Endodermal cell (in vitro differentiated cells): ENCODE results near the gene GPR171. TPM values are rescaled to one million over a fixed set of nuclear protein-coding genes. Genes with fewer than 3 reads are reported as not detected.

ENCODE experiments used
- DNase-seq: peaks from one replicate; pipeline ENCODE4 v3.0.0-alpha.2; 2017
- H3K27ac ChIP-seq: 2 replicates; pipeline ENCODE4 v1.5.1; 2013; ENCODE audit warnings: mild to moderate bottlenecking, low read depth, low read length, moderate library complexity
- H3K27me3 ChIP-seq: 2 replicates; pipeline ENCODE4 v1.6.1; 2013; ENCODE audit warnings: mild to moderate bottlenecking, low read length, moderate library complexity; ENCODE audit not compliant: insufficient read depth, control insufficient read depth, poor library complexity, severe bottlenecking
- H3K36me3 ChIP-seq: 2 replicates; pipeline ENCODE4 v1.7.0; 2013; ENCODE audit warnings: mild to moderate bottlenecking, low read length, moderate library complexity; ENCODE audit not compliant: control insufficient read depth, insufficient read depth
- H3K4me1 ChIP-seq: one replicate; pipeline ENCODE4 v1.7.0; 2013; ENCODE audit warnings: low read length; ENCODE audit not compliant: control insufficient read depth, insufficient read depth
- H3K4me3 ChIP-seq: 2 replicates; pipeline ENCODE4 v1.5.1; 2013; ENCODE audit warnings: mild to moderate bottlenecking, low read length, moderate library complexity
- H3K9ac ChIP-seq: 2 replicates; pipeline ENCODE4 v1.6.1; 2013; ENCODE audit warnings: mild to moderate bottlenecking, low read length, moderate library complexity; ENCODE audit not compliant: poor library complexity, severe bottlenecking; ENCODE audit errors: extremely low read depth
- H3K9me3 ChIP-seq: 2 replicates; pipeline ENCODE4 v1.6.1; 2013; ENCODE audit warnings: mild to moderate bottlenecking, low read length, moderate library complexity; ENCODE audit not compliant: control insufficient read depth
- H3K27ac Mint-ChIP-seq: 2 replicates; pipeline ENCODE4 v1.8.0; 2020; ENCODE audit warnings: mixed read lengths
- H3K27me3 Mint-ChIP-seq: 2 replicates; pipeline ENCODE4 v1.8.0; 2021; ENCODE audit warnings: mild to moderate bottlenecking, mixed read lengths; ENCODE audit not compliant: insufficient read depth
- H3K36me3 Mint-ChIP-seq: 2 replicates; pipeline ENCODE4 v1.8.0; 2020; ENCODE audit warnings: low read depth, mixed read lengths
- H3K4me1 Mint-ChIP-seq: 2 replicates; pipeline ENCODE4 v1.8.0; 2020; ENCODE audit warnings: mixed read lengths
- H3K4me3 Mint-ChIP-seq: 2 replicates; pipeline ENCODE4 v1.8.0; 2020; ENCODE audit warnings: mild to moderate bottlenecking, moderate library complexity, mixed read lengths
- H3K9me3 Mint-ChIP-seq: 2 replicates; pipeline ENCODE4 v1.8.0; 2020; ENCODE audit warnings: mild to moderate bottlenecking, mixed read lengths
- WGBS, 2 experiments: methylation state at CpG; one replicate each; pipeline versions ENCODE4 v1.1.5 to v1.1.7; 2013; ENCODE audit warnings: missing lambda C conversion rate in 2 of 2, mixed read lengths in 1 of 2; ENCODE audit not compliant: insufficient coverage in 1 of 2, insufficient read length in 1 of 2; 5-methylcytosine and 5-hydroxymethylcytosine counted together
- total RNA-seq, 2 donors: library from RNA; stranded (reverse); fragmentation: NEBNext Ultra II Directional in 1 of 2; extraction: Animal tissue kit (Norgen Biotek cat#: 25700) in 1 of 2; gene quantifications; 2 replicates in 1 of 2; 3 replicates in 1 of 2; pipeline ENCODE4 v1.2.1, GENCODE V29; 2021
- TF ChIP-seq, protein P1 (sequence below): fragments of 200-600 bp; sonication (generic); conservative IDR thresholded peaks from 2 replicates; pipeline ENCODE4 v1.5.0; 2021; ENCODE audit warnings: antibody characterized with exemption, mild to moderate bottlenecking

GPR171 gene
- total RNA-seq, 2 donors from 2014 or later, result not detected

DNA sequence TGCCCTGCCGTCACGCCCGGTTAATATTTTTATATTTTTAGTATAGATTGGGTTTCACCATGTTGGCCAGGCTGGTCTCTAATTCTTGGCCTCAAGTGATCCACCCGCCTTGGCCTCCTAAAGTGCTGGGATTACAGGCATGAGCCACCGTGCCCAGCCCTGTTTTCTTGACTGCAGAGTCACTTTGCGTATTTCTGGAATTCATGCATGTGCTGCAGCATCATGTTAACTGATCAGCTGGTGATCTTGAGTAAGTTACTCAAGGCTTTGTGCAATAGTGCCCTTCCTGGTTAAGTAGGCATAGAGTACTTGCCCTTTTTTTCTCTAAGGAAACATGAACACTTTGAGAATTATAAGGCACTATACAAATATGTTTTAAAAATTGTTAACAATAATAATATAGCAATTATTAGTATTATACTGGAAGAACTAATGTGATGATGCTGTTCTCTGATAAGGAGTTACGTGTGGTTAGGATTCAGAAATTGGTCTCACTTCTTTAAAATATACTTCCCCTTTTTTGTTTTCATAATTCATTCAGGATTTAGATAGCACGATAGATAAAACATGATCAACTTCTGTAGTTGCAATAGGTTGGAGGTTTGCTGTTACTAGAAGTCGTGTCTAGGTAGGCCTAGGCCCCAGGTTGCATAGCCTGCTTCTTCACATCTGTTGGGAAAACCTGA lies 33.6 kb downstream of the GPR171 start:
- peaks cover 6% of the 10 kb centered on the region for H3K4me1 Mint-ChIP-seq
- WGBS, 2 experiments, result 87 to 93% methylated on average over 3 to 9 of the region's 9 CpGs
- no peak for DNase-seq
- Histone ChIP-seq H3K9ac (no peak overlapping the region), H3K27ac (no peak overlapping the region), H3K9me3 (no peaks in the 10 kb centered on the region), H3K4me1 (no peaks in the 10 kb centered on the region), H3K36me3 (peaks cover 10% of the 10 kb centered on the region), H3K4me3 (no peak overlapping the region), H3K27me3 (no peaks in the 10 kb centered on the region)
- H3K27me3 Mint-ChIP-seq, result no peaks in the 10 kb centered on the region
- no peak overlapping the region for H3K4me3 Mint-ChIP-seq
- no peaks in the 10 kb centered on the region for H3K9me3 Mint-ChIP-seq
- H3K36me3 Mint-ChIP-seq, result peaks cover 1% of the 10 kb centered on the region
- H3K27ac Mint-ChIP-seq, result no peak overlapping the region
- TF ChIP-seq, protein P1, sequence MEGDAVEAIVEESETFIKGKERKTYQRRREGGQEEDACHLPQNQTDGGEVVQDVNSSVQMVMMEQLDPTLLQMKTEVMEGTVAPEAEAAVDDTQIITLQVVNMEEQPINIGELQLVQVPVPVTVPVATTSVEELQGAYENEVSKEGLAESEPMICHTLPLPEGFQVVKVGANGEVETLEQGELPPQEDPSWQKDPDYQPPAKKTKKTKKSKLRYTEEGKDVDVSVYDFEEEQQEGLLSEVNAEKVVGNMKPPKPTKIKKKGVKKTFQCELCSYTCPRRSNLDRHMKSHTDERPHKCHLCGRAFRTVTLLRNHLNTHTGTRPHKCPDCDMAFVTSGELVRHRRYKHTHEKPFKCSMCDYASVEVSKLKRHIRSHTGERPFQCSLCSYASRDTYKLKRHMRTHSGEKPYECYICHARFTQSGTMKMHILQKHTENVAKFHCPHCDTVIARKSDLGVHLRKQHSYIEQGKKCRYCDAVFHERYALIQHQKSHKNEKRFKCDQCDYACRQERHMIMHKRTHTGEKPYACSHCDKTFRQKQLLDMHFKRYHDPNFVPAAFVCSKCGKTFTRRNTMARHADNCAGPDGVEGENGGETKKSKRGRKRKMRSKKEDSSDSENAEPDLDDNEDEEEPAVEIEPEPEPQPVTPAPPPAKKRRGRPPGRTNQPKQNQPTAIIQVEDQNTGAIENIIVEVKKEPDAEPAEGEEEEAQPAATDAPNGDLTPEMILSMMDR, result no peak

DNA sequence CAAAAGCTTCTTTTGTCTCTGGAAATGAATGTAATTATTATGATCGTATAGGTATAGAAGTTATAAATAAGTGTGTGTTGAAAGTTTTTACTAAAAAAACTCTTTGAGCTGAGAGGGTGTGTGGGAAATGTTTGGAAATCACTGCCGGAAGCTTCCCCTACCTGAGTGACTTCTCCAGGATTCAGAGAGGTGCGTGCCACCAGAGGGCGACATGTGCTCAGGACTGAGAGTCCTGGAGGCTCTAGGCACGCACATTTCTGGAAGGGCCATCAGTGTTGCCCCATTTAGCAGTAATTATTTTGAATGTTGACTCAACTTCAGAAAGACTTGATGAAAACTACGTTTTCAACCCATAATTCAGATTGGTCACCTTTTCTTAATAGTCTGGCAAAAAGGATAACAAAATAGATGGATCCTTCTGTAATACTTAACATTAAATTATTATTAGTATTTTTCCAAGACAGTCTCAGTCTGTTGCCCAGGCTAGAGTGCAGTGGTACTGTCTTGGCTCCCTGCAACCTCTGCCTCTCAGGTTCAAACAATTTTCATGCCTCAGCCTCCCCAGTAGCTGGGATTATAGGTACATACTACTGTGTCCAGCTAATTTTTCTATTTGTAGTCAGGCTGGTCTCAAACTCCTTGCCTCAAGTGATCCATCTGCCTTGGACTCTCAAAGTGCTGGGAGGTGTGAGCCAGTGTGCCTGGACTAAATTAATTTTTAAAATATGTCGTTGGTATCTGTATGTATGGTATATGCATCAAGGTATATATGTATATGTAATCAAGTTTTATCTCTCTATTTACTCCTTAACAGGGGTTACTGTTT lies 34.5 kb downstream of the GPR171 start:
- TF ChIP-seq, protein P1, result peak; percentile 90
- peak; percentile 91 for DNase-seq
- no peak overlapping the region for H3K9ac ChIP-seq
- Mint-ChIP-seq H3K4me3 (no peak overlapping the region), H3K27ac (no peak overlapping the region), H3K36me3 (no peaks in the 10 kb centered on the region), H3K9me3 (no peaks in the 10 kb centered on the region), H3K27me3 (no peaks in the 10 kb centered on the region), H3K4me1 (peaks cover 6% of the 10 kb centered on the region)
- peaks cover 14% of the 10 kb centered on the region for H3K36me3 ChIP-seq
- 21 to 26% methylated on average over 6 of the region's 7 CpGs for WGBS, 2 experiments
- no peaks in the 10 kb centered on the region for H3K27me3 ChIP-seq
- no peaks in the 10 kb centered on the region for H3K9me3 ChIP-seq
- H3K27ac ChIP-seq, result no peak overlapping the region
- H3K4me3 ChIP-seq, result no peak overlapping the region
- H3K4me1 ChIP-seq, result no peaks in the 10 kb centered on the region

DNA sequence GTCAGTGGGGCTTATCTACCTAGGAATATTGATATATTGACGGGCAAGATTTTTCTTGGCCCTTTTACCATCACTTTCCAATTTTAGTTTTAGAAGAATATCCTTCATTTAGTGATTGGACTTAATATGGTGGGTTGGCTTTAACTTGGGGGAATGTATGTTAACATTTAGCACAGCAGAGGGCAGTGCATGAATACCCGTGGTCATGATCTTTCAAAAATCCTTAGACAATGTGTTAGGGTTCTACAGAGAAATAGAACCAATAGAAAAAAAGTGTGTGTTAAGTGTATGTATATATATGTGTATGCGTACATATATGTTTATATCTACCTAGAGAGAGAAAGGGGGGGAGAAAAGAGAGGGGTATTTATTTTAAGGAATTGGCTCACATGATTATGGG lies 36.9 kb downstream of the GPR171 start:
- H3K9me3 Mint-ChIP-seq, result no peaks in the 10 kb centered on the region
- H3K9ac ChIP-seq, result no peak overlapping the region
- no peaks in the 10 kb centered on the region for H3K27me3 ChIP-seq
- H3K4me3 Mint-ChIP-seq, result no peak overlapping the region
- no peak overlapping the region for H3K4me3 ChIP-seq
- DNase-seq, result no peak
- no peaks in the 10 kb centered on the region for H3K27me3 Mint-ChIP-seq
- no peak overlapping the region for H3K27ac Mint-ChIP-seq
- no peaks in the 10 kb centered on the region for H3K36me3 Mint-ChIP-seq
- no peaks in the 10 kb centered on the region for H3K4me1 ChIP-seq
- TF ChIP-seq, protein P1, result peak; percentile 54
- 90 to 94% methylated on average over 1 to 2 of the region's 3 CpGs for WGBS, 2 experiments
- H3K9me3 ChIP-seq, result no peaks in the 10 kb centered on the region
- peaks cover 6% of the 10 kb centered on the region for H3K4me1 Mint-ChIP-seq
- H3K27ac ChIP-seq, result no peak overlapping the region
- peaks cover 14% of the 10 kb centered on the region for H3K36me3 ChIP-seq
